Lower leg skin (tissue), 3 donors: ENCODE measurements around the gene SPI1.

Experiments used
- POLR2A ChIP-seq, 2 donors: fragments of 450-650 bp; IDR thresholded peaks; one replicate each; pipeline ENCODE4 v1.6.1; 2016 to 2017; ENCODE audit warnings: antibody characterized with exemption in 2 of 2, mild to moderate bottlenecking in 1 of 2, moderate library complexity in 1 of 2
- TF ChIP-seq, protein P1 (sequence below), 3 donors: fragments of 450-650 bp; IDR thresholded peaks; one replicate each; pipeline ENCODE4 v1.5.1; 2016; ENCODE audit warnings: antibody characterized with exemption in 3 of 3, mild to moderate bottlenecking in 3 of 3, moderate library complexity in 2 of 3

DNA sequence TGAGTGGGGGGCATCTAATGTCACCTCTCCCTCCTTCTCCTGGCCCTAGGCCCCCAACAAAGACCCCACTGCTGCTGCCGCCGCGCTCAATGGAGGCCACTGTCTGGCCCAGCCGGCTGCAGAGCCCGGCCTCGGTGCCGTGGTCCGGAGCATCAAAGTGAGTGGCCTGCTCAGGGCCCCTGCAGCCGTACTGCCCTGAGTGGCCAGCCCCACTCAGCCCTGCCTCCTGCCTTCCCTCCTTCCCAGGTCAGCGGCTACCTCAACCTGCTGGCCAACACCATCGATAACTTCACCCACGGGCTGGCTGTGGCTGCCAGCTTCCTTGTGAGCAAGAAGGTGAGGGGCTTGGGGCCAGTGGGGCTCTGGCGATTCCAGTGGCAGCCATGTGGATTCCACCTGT lies 35.0 kb upstream of the SPI1 start:
- TF ChIP-seq, protein P1, sequence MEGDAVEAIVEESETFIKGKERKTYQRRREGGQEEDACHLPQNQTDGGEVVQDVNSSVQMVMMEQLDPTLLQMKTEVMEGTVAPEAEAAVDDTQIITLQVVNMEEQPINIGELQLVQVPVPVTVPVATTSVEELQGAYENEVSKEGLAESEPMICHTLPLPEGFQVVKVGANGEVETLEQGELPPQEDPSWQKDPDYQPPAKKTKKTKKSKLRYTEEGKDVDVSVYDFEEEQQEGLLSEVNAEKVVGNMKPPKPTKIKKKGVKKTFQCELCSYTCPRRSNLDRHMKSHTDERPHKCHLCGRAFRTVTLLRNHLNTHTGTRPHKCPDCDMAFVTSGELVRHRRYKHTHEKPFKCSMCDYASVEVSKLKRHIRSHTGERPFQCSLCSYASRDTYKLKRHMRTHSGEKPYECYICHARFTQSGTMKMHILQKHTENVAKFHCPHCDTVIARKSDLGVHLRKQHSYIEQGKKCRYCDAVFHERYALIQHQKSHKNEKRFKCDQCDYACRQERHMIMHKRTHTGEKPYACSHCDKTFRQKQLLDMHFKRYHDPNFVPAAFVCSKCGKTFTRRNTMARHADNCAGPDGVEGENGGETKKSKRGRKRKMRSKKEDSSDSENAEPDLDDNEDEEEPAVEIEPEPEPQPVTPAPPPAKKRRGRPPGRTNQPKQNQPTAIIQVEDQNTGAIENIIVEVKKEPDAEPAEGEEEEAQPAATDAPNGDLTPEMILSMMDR (IDR thresholded peaks at IDR 0.05) = no peak
- TF ChIP-seq POLR2A (IDR thresholded peaks at IDR 0.05) = no peak
